HEK293T (cell line): ENCODE data around the gene LRIT2.

Experiments
- ARNT ChIP-seq: fragments of 450-650 bp; IDR thresholded peaks from 2 replicates; pipeline ENCODE4 v1.6.1; 2017; ENCODE audit warnings: mild to moderate bottlenecking
- BHLHE40 ChIP-seq: fragments of 450-650 bp; IDR thresholded peaks from 2 replicates; pipeline ENCODE4 v1.6.1; 2016; ENCODE audit warnings: mild to moderate bottlenecking, moderate library complexity, borderline replicate concordance
- FOXA1 ChIP-seq: fragments of 450-650 bp; IDR thresholded peaks from 2 replicates; pipeline ENCODE4 v1.6.1; 2016; ENCODE audit warnings: mild to moderate bottlenecking
- FOXM1 ChIP-seq: fragments of 450-650 bp; IDR thresholded peaks from 2 replicates; pipeline ENCODE4 v1.6.1; 2017; ENCODE audit warnings: mild to moderate bottlenecking, borderline replicate concordance
- HDGF ChIP-seq: fragments of 450-650 bp; IDR thresholded peaks from 2 replicates; pipeline ENCODE4 v1.6.1; 2017; ENCODE audit warnings: antibody characterized with exemption, borderline replicate concordance
- LEF1 ChIP-seq: fragments of 450-650 bp; IDR thresholded peaks from 2 replicates; pipeline ENCODE4 v1.6.1; 2017; ENCODE audit warnings: mild to moderate bottlenecking, borderline replicate concordance
- NFRKB ChIP-seq: fragments of 450-650 bp; IDR thresholded peaks from 2 replicates; pipeline ENCODE4 v1.6.1; 2016; ENCODE audit warnings: mild to moderate bottlenecking, moderate library complexity
- SP1 ChIP-seq: fragments of 450-650 bp; IDR thresholded peaks from 2 replicates; pipeline ENCODE4 v1.6.1; 2017
- ZNF384 ChIP-seq: fragments of 450-650 bp; IDR thresholded peaks from 2 replicates; pipeline ENCODE4 v1.6.1; 2016

DNA sequence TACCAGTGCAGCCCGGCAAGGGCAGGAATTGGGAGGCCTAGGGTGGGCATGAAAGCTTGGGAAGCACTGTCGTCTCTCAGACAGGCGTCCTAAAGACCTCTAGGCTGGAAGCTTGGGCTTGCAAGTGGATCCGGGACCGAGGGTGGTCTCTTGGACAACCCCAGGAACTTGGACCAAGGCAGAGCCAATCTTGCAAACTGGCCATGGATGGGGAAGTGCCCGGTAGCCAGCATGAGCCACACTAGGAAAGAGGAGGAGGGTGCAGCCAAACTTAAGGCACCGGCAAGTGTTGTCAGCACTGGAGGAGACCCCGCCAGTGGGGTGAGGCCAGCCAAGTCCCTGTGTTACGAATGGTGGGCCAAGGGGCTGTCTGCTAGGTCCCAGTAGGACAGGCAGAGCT is 8.5 kb downstream of the LRIT2 start:
- no peak for TF ChIP-seq BHLHE40
- TF ChIP-seq ARNT, result no peak
- TF ChIP-seq SP1, result no peak
- TF ChIP-seq HDGF, result no peak
- TF ChIP-seq FOXM1, result no peak
- no peak for TF ChIP-seq ZNF384
- no peak for TF ChIP-seq FOXA1
- no peak for TF ChIP-seq LEF1
- TF ChIP-seq NFRKB, result no peak
